GM21447 (cell line): ENCODE measurements around the gene TRIM66.

ENCODE experiments used
- ATAC-seq: cut with Tn5 transposase; IDR thresholded peaks from one replicate; pipeline ENCODE4 v1.9.1; 2021; ENCODE audit not compliant: unreplicated experiment

The TRIM66 gene, protein sequence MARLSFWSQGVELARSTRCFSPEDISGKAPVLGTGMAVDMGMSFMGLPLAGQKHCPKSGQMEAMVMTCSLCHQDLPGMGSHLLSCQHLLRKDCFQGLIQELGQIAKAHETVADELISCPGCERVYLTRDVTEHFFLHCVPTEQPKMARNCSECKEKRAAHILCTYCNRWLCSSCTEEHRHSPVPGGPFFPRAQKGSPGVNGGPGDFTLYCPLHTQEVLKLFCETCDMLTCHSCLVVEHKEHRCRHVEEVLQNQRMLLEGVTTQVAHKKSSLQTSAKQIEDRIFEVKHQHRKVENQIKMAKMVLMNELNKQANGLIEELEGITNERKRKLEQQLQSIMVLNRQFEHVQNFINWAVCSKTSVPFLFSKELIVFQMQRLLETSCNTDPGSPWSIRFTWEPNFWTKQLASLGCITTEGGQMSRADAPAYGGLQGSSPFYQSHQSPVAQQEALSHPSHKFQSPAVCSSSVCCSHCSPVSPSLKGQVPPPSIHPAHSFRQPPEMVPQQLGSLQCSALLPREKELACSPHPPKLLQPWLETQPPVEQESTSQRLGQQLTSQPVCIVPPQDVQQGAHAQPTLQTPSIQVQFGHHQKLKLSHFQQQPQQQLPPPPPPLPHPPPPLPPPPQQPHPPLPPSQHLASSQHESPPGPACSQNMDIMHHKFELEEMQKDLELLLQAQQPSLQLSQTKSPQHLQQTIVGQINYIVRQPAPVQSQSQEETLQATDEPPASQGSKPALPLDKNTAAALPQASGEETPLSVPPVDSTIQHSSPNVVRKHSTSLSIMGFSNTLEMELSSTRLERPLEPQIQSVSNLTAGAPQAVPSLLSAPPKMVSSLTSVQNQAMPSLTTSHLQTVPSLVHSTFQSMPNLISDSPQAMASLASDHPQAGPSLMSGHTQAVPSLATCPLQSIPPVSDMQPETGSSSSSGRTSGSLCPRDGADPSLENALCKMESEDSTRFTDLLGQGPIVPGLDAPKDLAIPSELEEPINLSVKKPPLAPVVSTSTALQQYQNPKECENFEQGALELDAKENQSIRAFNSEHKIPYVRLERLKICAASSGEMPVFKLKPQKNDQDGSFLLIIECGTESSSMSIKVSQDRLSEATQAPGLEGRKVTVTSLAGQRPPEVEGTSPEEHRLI (N-terminal part only)

DNA sequence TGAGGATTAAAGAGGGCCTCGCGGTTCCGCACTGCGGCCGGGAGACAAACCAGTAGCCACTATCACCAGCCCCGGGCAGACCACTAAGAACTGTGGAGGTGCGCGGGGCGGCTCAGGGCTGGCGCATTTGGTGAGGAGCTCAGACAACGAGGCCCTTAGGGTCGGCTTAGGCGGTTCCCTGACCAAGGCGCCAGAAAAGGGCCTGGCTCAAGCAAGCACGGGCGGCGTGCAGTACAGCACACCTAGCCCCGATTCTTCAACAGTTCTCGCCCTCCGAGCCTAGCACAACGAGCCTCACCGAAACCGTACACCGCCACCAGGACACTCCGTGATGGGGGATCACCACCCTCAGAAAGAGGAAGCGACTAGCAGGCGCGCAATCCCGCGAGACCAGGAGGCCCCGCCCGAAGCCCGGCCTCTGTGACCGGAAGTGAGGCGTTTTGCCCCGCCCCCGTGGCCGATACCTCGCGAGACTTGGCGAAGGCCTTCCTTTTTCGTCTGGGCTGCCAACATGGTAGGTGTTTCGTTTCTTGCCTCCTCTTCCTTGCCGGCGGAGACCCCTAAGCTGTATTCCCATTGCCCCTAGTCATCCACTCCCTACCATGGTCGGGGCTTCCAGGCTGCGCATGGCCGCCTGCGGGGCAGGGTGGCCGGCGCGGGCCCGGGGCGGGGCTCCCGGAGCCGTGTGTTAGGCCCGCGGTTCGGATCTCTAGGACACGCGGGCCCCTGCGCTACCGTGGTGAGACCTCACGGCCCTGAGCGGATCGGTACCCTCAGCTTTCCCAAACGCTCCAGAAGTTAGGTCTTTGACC, at the start of gene TRIM66, which contains the start of gene RPL27A:
TSS of gene TRIM66 (minus strand) at position 363 of the 812 bp plus-strand sequence. CDS start 10,391 bp downstream, outside the sequence.
TSS of gene RPL27A (plus strand) at position 490 of the 812 bp plus-strand sequence. CDS start at position 512, 22 bp downstream.
- ATAC-seq: peak; percentile 96

DNA sequence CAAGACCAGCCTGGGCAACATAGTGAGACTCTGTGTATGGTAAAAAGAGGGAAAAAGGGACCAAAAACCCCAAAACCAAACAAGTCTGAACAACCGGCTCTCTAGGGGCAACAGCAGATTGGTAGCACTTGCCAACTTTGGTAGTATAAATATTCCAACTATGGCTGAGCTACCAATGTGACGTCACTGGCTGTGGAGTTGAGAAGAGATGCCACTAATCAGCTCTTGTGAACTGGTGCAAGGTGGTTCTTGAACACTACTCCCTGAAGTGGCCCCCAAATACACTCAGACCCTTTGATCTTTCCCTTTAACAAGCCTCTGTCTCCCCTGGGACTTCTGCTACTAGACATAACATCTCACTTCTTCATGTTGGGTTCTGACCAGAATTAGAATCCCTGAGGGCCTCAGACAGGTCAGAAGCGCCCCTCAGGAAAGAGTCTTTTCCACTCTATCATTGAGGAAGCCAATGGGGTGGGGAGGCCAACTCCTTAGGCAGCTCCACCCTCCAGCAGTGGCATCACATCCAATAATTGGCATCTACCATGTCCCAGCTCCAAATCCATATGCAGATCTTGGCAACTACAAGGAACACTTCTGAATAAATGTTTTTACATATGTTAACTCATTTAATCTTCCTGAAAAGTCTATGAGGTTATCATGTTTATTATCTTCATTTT, 49.3 kb upstream of the TRIM66 start:
- ATAC-seq: no peak

DNA sequence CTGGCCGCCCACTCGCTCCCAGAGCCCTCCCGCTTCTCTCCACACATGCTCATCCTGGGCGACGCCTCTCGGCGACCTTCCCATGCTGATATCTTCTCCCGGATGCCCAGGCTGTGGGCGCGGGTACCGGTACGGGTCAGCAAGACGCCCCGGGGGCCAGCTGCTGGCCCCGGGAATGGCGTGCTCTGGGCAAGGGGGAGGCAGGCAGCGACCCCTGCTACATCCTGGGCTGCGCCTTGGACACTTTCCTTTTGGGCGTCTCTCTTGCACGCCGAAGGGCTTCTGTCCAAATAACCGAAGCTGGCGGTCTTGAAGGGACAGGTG, 48.2 kb upstream of the TRIM66 start:
- no peak for ATAC-seq

DNA sequence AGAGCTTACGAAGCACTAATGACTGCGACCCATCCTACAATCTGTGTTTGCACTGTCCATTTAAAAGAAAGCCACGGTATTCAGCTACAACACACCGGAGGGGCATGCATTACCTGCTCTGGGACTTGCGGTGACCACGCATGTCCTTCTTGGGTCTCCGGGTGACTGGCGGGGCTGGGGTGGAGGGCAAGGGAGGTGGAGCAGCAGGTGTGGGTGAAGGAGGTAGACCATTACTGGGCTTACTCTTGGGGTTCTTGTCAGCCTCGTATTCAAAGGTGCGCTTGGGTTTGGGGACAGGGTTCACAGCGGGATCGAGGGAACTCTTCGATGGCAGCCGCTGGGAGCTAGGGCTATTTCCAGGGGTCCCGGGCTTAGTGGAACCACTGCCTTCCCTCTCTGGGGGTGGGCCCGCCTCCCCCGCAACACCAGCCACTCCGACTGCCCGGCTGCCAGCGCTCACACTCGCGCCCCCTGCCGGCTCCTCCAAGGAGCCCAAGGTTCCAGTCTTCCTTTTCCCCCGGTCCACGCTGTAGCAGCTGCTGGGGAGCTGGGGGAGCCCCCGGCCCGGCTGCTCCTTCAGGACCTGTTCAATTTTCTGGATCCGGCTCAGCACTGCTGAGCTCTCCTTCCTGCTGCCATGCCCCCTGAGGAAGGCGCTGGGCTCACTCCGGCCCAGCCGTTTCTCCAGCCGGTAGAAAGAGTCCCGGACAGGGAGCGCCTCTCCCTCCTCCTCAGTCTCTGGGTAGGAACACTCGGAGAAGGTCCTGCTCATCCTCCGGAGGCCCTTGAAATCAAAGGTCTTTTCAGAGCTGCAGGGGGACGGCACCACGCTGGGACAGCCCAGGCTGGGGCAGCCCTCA, 47.6 kb upstream of the TRIM66 start:
- no peak for ATAC-seq

DNA sequence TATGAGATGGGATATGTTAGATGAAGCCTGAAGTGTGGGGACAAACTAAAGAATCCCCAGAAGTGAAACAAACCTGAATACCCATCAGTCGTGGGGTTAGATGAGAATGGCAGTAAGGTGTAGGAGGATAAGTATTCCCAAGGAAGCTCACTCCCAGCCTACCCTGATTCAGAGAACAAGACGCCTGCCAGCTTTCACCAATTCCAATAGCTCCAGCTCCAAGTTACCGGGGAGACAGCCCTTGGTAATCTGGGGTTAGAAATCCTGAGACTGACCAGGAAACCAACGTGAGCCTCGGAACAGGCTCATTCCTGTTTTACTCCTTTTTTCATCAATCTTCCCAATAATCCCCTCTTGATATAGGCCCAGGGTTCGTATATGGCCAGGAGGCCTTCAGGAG, 46.6 kb upstream of the TRIM66 start:
- ATAC-seq: no peak

DNA sequence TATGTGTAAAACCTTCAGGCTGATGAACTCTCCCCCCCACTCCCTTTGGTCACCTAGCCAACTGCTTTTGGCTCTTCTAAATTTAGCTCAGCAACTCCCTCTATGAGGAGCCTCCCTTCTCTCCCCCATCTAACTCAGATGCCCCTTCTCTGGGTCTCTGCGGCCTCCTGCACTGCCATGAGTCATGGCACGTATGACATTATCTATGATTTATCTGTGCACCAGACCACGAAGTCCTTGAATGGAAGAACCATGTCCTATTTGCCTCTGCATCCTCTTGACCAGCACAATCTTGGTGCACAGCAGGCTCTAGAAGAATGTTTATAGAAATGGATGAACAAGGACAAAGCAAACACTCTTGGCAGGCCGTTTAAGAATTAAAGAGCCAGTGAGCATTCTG, 46.1 kb upstream of the TRIM66 start:
- ATAC-seq: no peak

DNA sequence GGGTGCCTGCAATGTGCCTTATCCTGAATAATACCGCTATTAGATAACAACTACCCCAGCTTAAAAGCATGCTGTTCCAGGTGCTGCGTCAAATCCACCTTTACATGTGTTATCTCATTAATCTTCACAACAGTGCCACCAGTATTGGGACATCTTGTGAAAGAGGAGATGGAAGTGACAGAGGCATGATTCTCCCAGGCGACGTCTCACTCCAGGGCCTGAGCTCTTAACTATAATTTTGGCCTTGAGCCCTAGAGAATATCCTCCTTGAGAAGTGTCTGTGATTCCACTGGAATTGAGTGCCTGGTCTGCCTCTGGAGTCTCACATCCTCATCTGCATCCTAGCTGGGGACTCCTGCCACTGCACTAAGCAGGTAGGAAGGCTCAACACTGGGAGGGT, 43.9 kb upstream of the TRIM66 start:
- ATAC-seq: no peak

DNA sequence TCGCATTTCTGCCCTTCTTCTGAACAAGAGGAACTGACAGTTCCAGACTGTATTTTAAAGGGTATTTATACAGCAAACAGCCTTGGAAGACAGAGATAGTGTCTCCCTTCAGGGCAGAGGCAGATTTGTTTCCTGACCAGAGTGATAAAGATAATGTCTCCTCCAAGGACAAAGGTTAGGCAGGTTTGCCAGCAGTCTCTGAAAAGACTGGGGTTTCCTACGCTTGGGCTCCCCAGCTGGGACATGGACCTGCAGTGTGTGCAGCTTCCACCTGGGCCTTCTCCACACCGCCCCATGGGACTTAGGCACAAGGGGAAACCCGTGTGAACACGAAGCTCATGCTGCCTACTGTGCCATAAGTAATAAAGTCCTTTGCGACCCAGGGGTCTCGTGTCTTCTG, 42.2 kb upstream of the TRIM66 start:
- no peak for ATAC-seq

DNA sequence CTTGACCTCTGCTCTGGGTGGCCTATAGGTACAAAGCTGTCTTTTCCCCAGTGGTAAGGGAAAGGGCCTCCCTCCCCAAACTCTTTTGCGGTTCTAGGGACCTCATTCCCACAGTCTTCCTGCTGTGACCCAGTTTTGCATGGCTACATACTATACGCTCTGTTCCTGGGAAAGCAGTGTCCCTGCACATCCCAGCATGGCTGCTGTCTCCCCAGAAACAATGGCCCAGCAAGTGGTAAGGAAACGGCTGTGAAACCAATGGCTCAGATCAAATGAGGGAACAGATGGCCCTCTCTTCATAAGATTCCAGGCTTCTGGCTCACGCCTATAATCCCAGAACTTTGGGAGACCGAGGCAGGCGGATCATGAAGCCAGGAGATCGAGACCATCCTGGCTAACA, 41.2 kb upstream of the TRIM66 start:
- no peak for ATAC-seq

DNA sequence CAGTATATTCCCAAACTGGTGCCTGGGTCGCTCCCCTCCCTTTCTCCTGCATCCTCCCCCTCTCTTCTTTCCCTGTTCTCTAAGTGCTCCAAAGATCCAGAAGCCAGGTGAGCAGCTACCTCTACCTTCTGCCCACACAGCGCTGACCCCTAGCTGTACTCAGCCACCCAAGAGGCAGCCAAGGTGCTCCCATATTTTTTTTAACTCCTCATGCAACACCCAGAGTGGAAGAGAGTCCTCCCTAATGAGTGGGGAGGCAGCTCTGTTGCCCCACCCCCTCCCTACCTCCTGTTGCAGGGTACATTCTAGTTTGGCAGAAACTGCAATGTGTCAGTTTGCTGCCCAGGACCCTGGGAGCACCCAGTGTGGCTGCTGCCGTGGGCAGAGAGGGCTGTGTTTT, 40.3 kb upstream of the TRIM66 start:
- no peak for ATAC-seq

DNA sequence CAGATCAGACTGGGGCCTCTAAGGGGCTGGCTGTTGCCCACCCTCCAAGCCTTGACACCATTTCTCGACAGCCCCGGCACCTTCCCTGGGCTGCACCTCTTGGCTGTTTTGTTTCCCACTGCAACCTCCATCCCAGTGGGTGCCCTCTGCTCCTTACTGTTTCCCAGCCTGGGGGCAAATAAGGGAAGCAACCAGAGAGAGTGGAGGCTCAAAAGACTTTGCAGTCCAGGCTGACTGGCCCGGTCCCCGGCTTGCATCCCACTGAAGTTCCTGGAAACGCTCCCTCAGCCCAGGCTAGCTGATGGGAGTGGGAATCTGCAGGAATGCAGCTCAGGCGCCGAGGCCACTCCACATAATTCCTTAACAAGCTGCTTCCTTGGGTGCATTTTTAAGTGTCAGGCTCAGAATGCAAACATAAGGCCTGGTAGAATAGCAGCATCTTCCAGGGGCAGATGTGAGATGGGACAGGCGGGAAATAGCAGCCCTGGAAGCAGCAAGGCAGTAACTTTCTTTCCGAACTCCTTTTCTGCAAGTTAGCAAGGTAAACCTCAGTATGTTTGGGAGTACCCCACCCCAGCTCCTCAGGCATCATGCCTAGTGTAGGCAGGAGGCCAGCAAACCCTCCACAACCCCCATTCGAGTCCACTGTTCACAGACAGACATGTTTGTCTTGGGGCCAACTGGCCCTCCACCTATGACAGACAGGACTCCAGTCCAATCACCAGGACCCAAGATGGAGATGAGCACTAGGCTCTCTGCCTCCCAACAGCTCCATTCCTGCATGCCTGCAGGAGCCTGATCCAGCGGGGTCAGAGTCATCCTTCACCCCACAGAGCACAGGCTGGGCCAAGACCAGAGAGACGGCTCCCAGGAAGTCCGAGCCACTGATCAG, 39.4 kb upstream of the TRIM66 start:
- ATAC-seq: no peak

DNA sequence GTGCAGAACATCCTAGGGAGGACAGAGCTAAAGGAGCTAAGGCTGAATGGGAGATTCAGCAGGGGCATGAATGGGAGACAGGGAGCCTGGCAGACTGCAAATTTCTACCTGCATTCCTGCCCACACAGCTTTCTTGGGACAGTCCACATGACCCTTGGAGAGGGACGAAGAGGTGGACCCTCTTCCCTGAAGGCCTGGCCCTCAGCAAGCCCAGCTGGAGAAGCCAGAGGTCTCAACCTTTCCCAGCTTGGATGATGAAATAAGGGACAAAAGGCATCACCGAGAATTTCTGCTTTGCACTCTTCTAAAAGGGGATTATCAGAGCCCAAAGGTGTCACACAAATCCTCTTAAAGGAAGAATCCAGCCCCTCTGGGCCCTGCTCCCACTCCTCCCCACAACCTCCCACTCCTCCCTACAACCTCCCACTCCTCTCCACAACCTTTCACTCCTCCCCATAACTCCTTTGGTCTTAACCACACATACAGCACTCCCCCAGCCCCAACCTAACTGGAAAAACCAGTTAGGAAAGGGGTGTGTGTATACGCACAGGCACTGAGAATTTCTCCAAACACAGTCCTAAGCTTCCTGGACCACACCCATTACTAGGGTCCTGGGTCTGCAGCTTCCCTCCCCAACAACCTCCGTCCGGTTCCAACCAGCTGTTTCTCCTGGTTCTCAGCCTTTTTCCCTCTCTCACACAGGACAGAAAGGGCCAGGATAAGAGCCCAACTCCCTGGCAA, 38.6 kb upstream of the TRIM66 start:
- ATAC-seq: no peak

DNA sequence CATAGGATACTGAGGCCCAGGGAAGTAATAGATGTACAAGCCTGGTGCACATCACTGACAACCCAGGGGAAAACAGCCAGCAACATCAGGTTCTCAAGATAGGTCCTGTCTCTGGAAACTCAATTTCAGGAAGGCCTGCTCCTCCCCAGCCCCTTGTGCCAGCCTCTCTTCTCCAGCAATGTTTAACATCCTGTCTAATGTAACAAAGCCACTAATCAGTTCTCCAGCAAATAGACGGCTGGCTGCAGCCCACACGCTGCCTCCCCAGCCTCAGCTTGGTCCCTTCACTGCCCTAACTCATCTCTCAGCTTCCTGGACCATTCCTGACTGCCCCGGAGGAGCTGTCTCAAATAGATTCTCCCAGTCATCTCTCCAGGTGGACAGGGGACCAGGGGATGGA, 37.9 kb upstream of the TRIM66 start:
- ATAC-seq: no peak

DNA sequence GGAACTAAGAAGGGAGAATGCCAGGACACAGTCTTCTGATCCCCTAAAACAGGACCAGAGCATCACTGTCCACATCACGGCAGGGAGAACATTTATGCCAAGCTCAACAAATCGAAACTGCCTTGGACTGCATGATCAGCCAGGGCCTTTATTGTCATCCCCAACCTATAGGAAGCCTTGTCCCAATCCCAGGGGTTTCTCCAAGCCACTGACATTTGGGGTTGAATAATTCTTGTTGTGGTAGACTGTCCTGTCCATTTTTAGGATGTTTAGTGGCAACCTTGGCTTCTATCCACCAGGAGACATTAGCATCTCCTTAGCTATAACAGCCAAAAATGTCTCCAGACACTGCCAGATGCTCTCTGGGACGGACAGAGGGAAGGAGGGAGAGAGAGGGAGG, 37.3 kb upstream of the TRIM66 start:
- ATAC-seq: no peak

DNA sequence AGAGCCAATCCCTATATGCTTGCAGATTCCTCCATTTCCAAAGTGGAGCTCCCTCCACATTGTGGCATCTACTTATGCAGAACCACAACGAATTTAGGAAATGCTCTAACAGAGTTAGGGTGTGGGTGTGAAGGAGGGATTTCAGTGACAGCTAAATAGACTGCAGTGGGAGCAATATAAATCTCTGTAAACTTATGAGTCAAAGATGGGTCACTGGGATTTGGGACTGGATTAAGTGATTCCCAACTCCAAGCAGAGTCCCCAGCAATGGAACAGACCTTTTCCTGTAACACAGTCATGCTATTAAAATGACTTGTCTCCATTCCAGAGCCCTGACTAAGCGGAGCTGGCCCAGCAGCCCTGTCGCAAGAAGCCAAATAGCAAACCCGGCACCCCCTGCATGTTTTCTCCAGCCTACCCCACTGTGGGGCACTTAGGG, 36.8 kb upstream of the TRIM66 start:
- ATAC-seq: no peak

DNA sequence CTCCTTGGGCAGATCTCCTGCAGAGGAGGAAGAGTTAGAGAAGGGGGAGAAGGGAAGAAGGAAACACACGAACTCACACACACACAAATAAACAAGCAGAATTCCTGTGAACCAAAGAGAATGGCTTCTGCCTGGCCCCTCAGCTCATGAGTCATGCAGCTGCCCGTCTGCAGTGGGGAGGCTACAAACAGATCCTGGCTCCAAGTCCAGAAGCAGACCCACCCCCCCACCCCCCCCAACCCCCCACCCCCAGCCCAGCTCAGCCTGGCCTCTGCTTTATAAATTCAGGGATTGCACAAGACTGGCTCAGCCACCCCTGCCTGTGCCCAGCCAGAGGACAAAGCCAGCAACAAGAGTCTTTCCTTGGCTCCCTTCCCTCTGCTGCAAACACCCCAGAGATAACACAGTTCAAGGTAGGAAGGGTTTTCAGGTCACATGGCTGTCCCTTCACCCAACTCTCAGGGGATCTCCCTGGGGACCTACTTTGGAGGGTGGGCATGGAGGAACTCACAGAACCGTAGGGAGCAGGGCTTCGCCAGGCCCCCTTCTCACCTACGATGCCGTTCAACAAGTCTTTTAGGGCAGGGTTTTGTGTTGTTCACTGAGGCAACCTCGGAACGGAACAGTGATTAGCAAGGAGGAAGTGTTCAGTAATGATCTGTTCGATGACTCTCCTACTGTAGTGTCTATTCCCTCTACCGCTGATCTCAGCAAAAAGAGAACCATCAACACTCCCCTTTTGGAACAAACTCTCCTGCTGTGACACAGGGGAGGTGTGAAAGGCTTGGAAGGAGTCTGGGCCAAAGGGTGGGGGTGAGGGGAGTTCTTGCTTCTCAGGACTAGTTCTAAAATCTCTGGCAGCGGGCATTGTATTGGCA, 35.6 kb upstream of the TRIM66 start:
- ATAC-seq: no peak

DNA sequence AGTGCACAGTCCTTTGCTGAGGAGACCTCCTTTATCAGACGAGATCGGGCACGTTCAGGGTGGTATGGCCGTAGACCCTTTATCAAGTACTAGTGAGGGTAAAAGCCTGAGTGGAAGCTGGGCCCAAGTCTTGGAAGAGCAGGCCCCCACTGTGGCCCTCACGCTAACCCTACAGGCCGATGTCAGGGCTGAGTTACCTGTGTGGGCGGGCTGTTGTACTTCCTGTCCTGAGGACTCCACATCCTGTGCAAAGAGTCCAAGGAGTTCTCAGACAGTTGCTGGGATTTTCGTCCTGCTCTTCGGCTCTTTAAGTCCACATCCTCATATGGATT, 35.0 kb upstream of the TRIM66 start:
- ATAC-seq: no peak
